HG02642 (cell line): ENCODE data around the gene TTC28.
"Not testable (repeated sequence)": the region's sequence is repeated elsewhere in the genome, so short reads cannot be mapped to it uniquely, and the experiment has no call there.

ENCODE experiments used
- ATAC-seq: cut with Tn5 transposase; IDR thresholded peaks from one replicate; pipeline ENCODE4 v1.9.1; 2021; ENCODE audit warnings: mild to moderate bottlenecking; ENCODE audit not compliant: unreplicated experiment, poor library complexity

The TTC28 gene

DNA sequence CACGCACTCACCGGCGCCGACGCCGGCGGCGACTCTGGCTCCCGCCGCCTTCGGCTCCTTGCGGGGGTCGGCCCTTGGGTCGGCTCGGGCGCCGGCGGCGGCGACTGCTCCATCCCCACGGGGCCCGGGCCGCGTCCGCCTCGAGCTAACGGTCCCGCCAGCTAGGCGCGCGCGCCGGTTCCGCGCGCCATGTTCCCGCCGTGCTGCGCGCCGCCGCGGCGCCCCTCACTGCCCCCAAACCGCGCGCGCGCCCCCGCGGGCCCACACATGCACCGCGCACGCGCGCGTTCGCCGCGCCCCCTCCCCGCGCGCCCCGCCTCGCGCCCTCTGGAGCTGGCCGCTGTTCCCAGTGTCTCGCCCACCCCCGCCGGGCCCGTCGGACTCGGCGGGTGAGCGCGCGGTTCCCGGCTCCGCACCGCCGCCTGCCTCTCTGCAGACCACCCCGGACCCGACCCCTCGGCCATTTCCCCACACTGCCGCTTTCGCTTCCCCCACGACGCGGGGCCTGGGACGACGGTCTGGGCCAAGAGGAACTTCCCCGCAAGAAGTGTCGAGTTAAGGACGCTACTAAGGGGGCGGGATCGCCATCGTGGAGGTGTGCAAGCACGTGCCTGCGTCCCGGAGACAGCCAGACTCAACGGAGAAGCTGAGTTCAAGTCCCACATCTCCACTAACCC lies at the start of gene TTC28:
TSS of gene TTC28 (minus strand) at position 230 of the 677 bp plus-strand sequence. CDS start at position 113, 117 bp downstream.
- not testable (repeated sequence) for ATAC-seq

DNA sequence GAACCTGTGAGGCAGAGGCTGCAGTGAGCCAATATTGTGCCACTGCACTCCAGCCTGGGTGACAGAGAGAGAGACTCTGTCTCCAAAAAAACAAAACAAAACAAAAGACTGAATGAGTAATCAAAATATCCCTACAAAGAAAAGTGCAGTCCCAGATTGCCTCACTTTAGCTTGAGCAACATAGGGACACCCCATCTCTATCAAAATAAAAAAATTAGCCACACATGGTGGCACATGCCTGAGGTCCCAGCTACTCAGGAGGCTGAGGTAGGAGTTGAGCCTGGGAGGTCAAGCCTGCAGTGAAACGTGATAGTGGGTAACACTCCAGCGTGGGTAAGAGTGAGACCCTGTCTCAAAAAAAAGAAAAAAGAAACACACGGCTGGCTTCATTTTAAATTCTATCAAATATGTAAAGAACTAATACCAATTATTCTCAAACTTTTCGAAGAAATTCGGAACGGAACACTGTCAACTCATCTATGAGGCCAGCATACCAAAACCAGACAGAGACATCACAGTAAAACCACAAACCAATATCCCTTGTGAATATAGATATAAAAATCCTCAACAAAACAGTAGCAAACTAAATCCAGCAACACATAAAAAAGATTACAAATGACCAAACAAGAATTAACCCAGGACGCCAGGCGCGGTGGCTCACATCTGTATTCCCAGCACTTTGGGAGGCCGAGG lies 49.1 kb upstream of the TTC28 start:
- no peak for ATAC-seq

DNA sequence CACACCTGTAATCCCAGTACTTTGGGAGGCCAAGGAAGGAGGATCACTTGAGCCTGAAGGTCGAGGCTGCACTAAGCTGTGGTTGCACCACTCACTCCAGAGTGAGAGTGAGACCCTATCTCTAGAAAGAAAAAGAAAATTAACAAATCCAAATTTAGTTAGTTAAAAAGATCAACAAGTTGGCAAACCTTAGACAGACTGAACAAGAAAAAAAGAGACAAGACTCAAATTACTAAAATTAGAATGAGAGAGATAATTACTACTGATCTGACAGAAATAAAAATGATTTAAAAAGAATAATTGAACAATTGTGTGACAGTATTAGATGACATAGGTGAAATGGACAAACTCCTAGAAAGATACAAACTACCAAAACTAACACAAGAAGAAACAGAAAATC lies 48.4 kb upstream of the TTC28 start:
- ATAC-seq, result no peak

DNA sequence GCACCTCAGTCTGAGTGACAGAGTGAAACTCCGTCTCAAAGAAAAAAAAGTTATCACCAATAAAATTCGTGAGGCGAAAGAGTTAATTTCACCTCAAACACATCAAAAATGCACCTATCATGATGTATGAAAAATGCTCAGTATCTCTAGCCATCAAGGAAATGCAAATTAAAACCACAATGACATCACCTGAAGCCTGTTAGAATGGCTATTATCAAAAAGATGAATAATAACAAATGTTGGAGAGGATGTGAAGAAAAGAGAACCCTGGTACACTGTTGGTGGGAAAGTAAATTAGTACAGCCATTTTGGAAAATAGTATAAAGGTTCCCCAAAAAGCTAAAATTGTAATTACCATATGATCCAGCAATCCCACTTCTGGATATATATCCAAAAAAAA lies 38.4 kb upstream of the TTC28 start:
- ATAC-seq, result no peak

DNA sequence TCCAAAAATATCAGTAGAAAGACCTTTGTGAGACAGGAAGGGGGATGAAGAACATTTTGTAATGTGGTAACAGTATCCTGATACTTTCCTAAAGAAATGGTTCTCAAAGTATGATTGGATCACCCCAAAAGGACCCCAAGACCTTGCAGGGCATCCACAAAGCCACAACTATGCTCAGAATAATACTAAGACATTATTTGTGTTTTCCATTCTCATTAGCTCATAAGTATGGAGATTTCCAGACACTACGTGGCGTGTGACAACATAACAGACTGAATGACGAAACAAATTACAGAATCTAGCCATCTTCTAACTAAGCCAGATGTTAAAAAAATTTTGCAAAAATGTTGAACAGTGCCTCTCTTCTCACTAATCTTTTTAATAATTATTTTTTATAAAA lies 37.0 kb upstream of the TTC28 start:
- no peak for ATAC-seq

DNA sequence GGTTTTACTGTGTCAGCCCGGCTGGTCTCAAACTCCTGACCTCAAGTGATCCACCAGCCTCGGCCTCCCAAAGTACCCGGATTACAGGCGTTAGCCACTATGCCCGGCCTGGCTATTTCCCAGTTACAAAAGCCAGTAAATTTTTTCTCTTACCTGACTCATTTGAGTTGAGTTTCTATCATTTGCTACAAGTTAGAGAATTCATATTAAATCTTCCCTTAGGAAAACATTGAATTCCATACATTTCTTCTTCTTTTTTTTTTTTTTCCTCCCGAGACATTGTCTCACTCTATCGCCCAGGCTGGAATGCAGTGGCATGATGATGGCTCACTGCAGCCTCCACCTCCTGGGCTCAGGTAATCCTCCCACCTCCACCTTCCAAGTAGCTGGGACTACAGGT lies 36.0 kb upstream of the TTC28 start:
- ATAC-seq, result no peak

DNA sequence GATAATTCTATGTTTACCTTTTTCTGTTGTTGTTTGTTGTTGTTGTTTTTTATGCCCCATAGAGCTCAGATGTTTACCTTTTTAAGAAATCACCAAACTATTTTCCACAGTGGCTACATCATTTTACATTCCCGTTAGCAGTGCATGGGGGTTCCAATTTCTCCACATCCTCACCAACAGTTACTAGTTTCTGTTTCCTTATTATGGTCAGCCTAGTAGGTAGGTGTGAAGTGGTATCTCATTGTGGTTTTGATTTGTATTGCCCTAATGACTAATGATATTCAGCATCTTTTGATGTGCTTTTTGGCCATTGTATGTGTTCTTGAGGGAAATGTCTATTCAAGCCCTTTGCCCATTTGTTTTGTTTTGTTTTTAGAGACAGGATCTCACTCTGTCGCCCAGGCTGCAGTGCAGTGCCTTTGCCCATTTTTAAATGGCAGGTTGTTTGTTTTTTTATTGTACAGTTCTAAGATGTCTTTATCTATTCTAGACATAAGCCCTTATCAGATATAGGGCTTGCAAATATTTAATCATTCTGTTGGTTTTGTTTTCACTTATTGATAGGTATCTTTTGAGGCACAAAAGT lies 34.5 kb upstream of the TTC28 start:
- no peak for ATAC-seq

DNA sequence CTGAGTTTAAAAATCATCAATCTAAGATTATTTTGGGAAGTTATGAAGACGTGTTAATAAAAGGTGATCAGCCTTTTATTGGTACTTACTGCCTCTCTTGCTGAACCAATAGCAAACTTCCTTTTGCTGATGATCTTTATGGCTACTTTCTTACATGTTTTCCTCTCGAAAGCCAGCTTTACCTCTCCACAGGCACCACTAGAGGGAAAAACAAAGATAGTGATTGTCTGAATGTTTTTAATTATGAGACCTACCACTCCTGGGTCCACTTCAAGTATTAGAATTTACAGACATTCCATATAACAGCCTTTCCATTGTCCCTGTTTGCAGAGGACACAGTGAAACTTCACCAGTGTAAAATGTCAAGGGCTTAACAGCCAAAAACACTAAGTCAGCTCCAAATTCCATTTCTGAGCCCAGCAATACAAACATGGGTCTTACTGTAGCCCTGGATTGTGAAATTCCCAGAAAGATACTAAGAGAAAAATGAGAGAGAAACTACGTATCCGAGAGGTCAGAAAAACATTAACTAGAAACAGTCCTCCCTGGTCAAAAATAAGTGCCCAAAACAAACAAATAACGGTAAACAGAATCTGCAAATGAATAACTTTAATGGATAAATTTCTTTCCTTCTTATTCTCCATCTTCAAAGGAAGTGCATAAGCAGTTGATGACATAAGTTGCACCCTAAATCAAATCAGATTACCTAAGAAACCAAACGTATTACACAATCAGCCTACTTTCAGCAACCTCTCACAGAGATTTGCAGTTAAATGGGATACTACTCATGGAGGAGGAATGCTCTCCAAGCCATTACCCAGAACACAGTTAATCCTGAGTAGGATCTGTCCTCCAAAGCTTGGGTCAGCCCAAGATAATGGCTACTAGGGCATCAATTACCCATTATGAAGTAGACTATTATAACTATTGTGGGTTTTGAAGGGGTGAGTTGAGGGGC lies 32.5 kb upstream of the TTC28 start:
- ATAC-seq, result no peak

DNA sequence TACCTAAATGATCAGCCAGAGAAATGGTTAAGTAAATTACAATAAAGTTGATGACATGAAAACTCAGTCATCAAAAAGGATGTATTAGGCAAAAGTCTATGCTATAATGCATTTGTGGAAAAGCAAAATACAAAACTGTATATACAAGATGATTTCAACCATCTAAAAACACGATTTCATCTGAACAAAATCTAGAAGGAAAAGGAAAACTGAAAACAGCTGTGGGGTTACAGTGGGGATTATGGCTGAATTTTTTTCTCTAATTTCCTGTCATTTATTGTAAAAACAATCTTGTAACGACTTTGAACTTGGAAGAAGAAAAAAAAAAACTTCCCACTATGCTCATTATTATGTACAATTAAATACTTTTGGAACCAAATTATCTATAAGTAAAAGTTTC lies 31.7 kb upstream of the TTC28 start:
- ATAC-seq, result no peak

DNA sequence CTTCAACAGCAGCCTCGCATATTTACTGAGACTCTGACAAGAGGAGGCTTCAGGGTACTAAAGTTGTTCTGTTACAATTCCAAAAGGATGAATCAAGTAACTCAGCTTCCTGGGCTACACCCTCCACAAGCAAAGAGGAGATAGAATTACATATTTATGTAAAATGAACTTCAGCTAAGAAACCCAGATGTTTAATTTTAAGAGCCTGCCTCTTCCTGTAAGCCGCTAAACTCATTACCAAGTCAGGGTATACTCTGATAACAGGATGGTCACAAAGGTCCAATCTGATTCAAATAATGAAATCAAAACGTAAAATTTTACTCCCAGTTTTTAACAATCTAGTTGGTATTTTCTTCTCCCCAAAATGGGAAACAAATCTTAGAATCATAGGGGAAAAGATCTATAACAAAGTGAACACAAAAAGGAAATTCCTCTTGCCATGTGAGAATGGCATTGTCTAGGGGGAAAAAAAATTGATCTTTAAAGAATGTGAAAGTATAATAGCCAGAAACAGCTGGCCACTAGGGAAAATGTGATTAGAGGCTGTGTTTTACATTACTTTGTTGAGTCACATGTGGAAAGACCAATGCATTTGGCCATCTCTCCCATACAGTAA lies 31.0 kb upstream of the TTC28 start:
- no peak for ATAC-seq

DNA sequence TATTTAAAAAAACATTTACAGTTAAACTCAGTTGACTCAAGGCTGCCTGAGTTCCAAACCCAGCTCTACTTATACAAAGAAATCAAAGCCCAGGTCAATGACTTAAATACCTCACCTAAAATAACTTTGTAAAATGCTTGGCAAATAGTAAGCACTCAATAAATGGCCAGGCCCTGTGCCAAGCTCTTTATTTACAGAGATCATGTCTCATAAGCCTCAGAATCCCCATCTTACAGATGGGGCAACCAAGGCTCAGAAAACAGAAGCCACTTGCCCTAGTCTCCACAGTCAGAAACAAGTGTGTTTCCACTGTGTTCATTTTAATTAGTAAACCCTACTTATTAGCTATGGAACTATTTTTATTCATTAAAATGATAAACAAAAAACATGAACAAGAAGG lies 30.5 kb upstream of the TTC28 start:
- ATAC-seq, result no peak

DNA sequence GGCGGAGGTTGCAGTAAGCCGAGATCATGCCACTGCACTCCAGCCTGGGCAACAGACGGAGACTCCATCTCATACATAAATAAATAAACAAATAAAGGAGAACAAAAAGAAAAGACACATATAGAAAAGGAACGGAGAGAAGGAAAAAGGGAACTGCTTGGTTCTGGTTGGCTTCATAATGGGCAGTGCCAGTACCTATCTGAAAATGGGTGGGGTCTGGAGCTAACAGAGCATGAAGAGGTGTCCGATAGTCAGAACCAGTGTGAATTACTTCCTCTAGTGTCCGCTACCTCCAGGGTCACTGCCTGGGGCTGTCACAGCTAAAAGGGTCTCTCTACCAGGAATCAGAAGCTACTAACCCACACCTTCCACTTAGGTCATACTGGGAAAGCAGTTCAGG lies 27.2 kb upstream of the TTC28 start:
- no peak for ATAC-seq

DNA sequence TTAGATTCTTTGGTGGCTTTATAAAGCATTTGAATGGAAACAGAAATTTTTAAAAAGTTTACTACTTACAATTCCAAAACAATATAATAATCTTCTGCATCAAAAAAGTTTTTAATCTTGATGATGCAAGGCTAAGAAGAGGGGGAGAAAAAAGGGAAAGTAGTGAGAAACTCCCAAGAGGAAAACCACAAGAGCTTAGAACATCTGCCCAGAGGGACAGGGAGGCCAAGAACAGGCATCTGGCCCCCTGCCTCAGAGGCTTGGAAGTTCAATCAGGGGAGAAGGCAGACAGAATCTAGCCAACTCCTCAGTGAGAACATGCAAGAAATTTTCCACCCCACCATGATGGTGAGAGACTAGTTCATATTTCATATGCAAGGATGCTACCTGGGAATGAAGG lies 23.8 kb upstream of the TTC28 start:
- ATAC-seq, result no peak

DNA sequence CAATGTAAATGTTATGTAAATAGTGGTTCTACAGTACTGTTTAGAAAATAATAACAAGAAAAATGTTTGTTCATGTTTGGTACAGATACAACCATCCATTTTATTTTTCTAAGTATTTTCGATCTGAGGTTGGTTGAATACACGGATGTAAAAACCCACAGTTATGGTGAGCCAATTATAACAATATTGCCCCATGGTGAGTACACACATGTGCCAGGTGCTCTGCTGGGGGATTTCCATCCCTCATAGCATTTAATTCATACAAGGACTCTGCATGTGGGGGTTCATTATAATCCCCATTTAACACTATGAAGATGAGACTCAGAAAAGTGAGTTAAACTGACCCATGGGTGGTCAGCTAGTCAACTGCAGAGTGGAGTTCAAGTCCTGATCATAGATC lies 23.3 kb upstream of the TTC28 start:
- no peak for ATAC-seq

DNA sequence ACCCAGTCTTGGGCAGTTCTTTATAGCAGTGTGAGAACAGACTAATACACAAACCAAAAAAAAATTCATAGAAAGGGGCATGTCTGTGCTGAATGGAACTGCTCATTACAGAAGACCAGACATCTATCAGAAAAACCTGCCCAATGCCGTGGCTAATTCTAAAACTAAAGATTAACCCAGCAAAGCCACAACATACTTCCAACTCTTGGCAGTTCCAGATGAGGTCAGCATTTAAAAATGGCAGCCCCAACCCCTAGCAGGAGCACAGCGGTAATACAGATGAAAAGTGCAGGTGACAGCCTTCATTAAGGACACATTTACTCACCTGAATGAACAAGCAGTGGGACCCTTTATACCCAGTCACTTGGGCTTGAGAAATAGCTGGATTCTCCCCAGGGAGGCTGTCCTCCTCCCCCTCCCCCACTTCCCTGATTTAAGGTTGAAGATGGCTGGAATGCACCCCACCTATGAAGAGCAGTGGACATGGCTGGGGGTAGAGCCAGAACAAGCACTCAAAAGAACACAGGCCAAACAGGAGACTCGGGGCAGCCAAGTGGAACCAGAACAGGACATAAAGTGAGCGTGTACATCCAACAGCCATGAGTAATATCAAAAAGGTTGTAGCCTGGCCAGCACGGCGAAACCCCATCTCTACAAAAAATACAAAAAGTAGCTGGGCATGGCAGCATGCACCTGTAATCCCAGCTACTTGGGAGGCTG lies 13.6 kb upstream of the TTC28 start:
- not testable (repeated sequence) for ATAC-seq

DNA sequence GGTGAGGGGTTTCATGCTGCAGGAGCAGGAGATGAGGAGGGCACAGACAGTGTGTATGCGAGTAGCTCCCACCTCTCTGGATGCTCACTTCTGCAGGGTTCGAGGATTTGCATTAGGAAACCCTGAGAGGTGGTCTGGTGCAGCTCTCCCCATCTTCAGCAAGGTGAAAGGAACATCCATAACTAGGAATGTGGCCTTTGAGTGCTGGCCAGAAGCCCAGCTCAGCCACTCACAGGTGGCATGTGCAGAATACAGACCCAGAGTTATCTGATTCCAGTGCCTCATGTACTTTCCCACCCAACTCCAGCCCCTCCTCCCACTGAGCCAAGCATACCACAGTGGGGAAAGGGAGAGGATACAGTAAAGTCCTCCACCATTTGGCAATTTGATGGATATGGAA lies 10.2 kb upstream of the TTC28 start:
- not testable (repeated sequence) for ATAC-seq

DNA sequence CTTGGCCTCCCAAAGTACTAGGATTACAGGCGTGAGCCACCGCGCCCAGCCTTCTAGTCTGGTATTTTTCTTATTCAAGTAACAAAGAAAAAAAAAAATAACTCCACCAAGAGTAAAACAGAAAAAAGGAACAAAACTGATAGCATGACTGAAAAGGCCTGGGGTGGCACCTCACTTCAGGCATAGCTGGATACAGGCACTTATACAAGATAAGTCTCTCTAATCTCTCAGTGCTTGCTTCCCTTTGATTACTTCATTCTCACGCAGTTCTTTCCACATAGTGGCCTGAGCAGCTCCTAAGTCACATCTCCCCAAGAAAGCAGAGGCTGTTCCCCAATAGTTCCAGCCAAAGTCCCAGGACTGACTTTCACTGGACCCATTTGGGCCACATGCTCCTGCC lies 3.3 kb upstream of the TTC28 start:
- ATAC-seq, result not testable (repeated sequence)

DNA sequence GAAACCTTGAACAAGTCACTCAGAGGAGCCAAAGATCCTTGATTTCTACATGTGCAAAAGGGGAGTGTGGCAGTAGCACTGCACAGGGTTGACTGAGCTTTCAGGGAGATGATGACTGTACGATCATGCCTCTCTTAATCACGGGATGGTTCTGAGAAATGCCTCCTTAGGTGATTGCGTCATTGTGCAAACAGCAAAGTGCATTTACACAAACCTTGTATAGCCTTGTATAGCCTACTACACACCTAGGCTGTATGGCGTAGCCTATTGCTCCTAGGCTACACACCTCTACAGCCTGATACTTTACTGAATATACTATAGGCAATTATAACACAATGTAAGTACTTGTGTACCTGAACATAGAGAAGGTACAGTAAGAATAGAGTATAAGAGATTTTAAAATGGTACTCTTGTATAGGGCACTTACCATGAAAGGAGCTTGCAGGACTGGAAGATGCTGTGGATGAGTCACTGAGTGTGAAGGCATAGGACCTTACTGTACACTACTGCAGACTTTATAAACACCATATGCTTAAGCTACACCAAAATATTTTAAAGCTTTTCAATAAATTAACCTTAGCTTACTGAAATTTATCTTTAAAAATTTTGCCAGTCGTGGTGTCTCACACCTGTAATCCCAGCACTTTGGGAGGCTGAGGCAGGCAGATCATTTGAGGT lies 1.3 kb upstream of the TTC28 start:
- ATAC-seq, result not testable (repeated sequence)
